ENCODE data around the gene VEGFC.

DNA sequence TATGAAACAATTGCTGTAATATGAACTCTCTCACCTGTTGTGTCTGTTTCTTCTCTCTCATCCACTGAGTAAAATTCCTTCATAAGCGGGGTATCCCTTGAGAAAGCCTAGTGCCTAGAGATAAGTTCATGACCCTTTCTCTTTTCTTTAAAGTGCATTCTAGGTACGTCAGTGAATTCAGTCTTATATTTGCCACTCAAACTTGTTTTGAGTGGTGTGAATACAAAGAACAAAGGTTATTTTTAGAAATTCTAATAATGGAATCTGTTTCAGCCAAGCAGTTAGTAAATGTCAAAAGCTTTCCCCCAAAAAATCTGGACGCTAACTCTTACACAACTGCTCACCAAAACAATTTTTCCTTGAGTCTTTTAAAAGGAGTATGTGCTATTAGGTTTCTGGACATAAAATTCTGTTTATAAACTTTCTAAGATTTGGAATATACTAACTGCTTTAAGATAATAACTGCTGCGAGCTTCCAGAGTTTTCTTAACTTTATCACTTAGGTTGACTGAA is 112.0 kb downstream of the VEGFC start:
- no peak for TF ChIP-seq NFIC (IDR thresholded peaks at IDR 0.05; ENCODE audit: borderline replicate concordance)
- TF ChIP-seq, protein P1, sequence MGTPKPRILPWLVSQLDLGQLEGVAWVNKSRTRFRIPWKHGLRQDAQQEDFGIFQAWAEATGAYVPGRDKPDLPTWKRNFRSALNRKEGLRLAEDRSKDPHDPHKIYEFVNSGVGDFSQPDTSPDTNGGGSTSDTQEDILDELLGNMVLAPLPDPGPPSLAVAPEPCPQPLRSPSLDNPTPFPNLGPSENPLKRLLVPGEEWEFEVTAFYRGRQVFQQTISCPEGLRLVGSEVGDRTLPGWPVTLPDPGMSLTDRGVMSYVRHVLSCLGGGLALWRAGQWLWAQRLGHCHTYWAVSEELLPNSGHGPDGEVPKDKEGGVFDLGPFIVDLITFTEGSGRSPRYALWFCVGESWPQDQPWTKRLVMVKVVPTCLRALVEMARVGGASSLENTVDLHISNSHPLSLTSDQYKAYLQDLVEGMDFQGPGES (IDR thresholded peaks at IDR 0.05; ENCODE audit: low read depth, low read length) = no peak
- TF ChIP-seq RAD21 (IDR thresholded peaks at IDR 0.05; ENCODE audit: low read length) = no peak
- TF ChIP-seq, protein P2, sequence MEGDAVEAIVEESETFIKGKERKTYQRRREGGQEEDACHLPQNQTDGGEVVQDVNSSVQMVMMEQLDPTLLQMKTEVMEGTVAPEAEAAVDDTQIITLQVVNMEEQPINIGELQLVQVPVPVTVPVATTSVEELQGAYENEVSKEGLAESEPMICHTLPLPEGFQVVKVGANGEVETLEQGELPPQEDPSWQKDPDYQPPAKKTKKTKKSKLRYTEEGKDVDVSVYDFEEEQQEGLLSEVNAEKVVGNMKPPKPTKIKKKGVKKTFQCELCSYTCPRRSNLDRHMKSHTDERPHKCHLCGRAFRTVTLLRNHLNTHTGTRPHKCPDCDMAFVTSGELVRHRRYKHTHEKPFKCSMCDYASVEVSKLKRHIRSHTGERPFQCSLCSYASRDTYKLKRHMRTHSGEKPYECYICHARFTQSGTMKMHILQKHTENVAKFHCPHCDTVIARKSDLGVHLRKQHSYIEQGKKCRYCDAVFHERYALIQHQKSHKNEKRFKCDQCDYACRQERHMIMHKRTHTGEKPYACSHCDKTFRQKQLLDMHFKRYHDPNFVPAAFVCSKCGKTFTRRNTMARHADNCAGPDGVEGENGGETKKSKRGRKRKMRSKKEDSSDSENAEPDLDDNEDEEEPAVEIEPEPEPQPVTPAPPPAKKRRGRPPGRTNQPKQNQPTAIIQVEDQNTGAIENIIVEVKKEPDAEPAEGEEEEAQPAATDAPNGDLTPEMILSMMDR (IDR thresholded peaks at IDR 0.05) = no peak
- TF ChIP-seq CHD2 (IDR thresholded peaks at IDR 0.05; ENCODE audit: low read length, partially characterized antibody) = no peak

Measured in SK-N-SH (cell line).